GM23338 (cell line): ENCODE data around the gene CSTF3. TPM values are rescaled to one million over a fixed set of nuclear protein-coding genes. Genes with fewer than 3 reads are reported as not detected.

Source experiments
- ATAC-seq: fragments of 200-7000 bp; cut with Tn5 transposase; 3 replicates; pipeline ENCODE4 v1.9.1; 2020
- DNase-seq: peaks from one replicate; pipeline ENCODE4 v3.0.0-alpha.2; 2015; ENCODE audit warnings: low spot score
- H2AFZ ChIP-seq: fragments of 200-600 bp; sonication (generic); 2 replicates; pipeline ENCODE4 v1.8.0; 2016; ENCODE audit warnings: antibody characterized with exemption, mild to moderate bottlenecking, moderate library complexity
- H3F3A ChIP-seq: fragments of 200-600 bp; sonication (generic); replicated peaks from 2 replicates; pipeline ENCODE4 v1.8.0; 2017; ENCODE audit warnings: antibody characterized with exemption, mixed run types, low read depth
- H3K27ac ChIP-seq: fragments of 200-600 bp; sonication (generic); 2 replicates; pipeline ENCODE4 v1.6.1; 2016; ENCODE audit warnings: low read depth
- H3K27me3 ChIP-seq: fragments of 200-600 bp; sonication (generic); 2 replicates; pipeline ENCODE4 v1.8.0; 2016; ENCODE audit warnings: mild to moderate bottlenecking, mixed run types, moderate library complexity; ENCODE audit not compliant: insufficient read depth
- H3K36me3 ChIP-seq: fragments of 200-600 bp; sonication (generic); 2 replicates; pipeline ENCODE4 v1.8.0; 2016; ENCODE audit warnings: mild to moderate bottlenecking; ENCODE audit not compliant: insufficient read depth
- H3K4me1 ChIP-seq: fragments of 200-600 bp; sonication (generic); 2 replicates; pipeline ENCODE4 v1.8.0; 2016; ENCODE audit warnings: mild to moderate bottlenecking, moderate library complexity; ENCODE audit not compliant: insufficient read depth
- H3K4me2 ChIP-seq: fragments of 200-600 bp; sonication (generic); 2 replicates; pipeline ENCODE4 v1.7.1; 2017; ENCODE audit warnings: mixed run types
- H3K4me3 ChIP-seq: fragments of 200-600 bp; sonication (generic); 2 replicates; pipeline ENCODE4 v1.6.1; 2016; ENCODE audit warnings: mixed run types
- H3K79me2 ChIP-seq: fragments of 200-600 bp; sonication (generic); replicated peaks from 2 replicates; pipeline ENCODE4 v1.8.0; 2017; ENCODE audit warnings: mild to moderate bottlenecking; ENCODE audit not compliant: insufficient read depth
- H3K9me2 ChIP-seq: fragments of 200-600 bp; sonication (generic); 2 replicates; pipeline ENCODE4 v1.8.0; 2017; ENCODE audit not compliant: insufficient read depth
- H4K20me1 ChIP-seq: fragments of 200-600 bp; sonication (generic); replicated peaks from 2 replicates; pipeline ENCODE4 v1.8.0; 2017; ENCODE audit warnings: mild to moderate bottlenecking; ENCODE audit not compliant: insufficient read depth
- H3K27ac Mint-ChIP-seq: 2 replicates; pipeline ENCODE4 v1.8.0; 2020; ENCODE audit warnings: inconsistent platforms, mild to moderate bottlenecking, moderate library complexity, mixed read lengths
- H3K27me3 Mint-ChIP-seq: 3 replicates; pipeline ENCODE4 v1.8.0; 2022; ENCODE audit warnings: low read depth, mild to moderate bottlenecking, moderate library complexity, mixed read lengths, inconsistent platforms; ENCODE audit not compliant: insufficient read depth, poor library complexity
- H3K36me3 Mint-ChIP-seq: 3 replicates; pipeline ENCODE4 v1.8.0; 2021; ENCODE audit warnings: low read depth, mild to moderate bottlenecking, inconsistent platforms, moderate library complexity, mixed read lengths
- H3K4me1 Mint-ChIP-seq: 3 replicates; pipeline ENCODE4 v1.8.0; 2020; ENCODE audit warnings: mild to moderate bottlenecking, inconsistent platforms, mixed read lengths
- H3K4me3 Mint-ChIP-seq: 3 replicates; pipeline ENCODE4 v1.8.0; 2021; ENCODE audit warnings: moderate library complexity, mild to moderate bottlenecking, inconsistent platforms, mixed read lengths
- H3K9me3 Mint-ChIP-seq: 3 replicates; pipeline ENCODE4 v1.8.0; 2020; ENCODE audit warnings: moderate library complexity, mild to moderate bottlenecking, inconsistent platforms, mixed read lengths
- ETS1 ChIP-seq: IDR thresholded peaks from 2 replicates; pipeline ENCODE4 v1.6.1; 2016; ENCODE audit warnings: antibody characterized with exemption
- EZH2 ChIP-seq: fragments of 200-600 bp; sonication (generic); IDR thresholded peaks from one replicate; pipeline ENCODE4 v1.8.0; 2017; ENCODE audit warnings: antibody characterized with exemption, mild to moderate bottlenecking, low read depth; ENCODE audit not compliant: unreplicated experiment
- EZH2phosphoT487 ChIP-seq: fragments of 200-600 bp; sonication (generic); IDR thresholded peaks from one replicate; pipeline ENCODE4 v1.8.1; 2018; ENCODE audit warnings: antibody characterized with exemption; ENCODE audit not compliant: unreplicated experiment
- STAT1 ChIP-seq: IDR thresholded peaks from one replicate; pipeline ENCODE4 v1.6.1; 2016; ENCODE audit warnings: antibody characterized with exemption; ENCODE audit not compliant: unreplicated experiment
- ZNF462 ChIP-seq: fragments of 250-450 bp; sonication (Bioruptor Pico); IDR thresholded peaks from 2 replicates; pipeline ENCODE4 v1.5.0; 2020; ENCODE audit warnings: mild to moderate bottlenecking, moderate library complexity
- polyA plus RNA-seq: library from polyadenylated mRNA; unstranded; fragments of >200 nt; fragmentation: Nextera tagmentation; extraction: Ambion mirVana; gene quantifications from 2 replicates; pipeline ENCODE4 v1.2.1, GENCODE V29; 2016
- total RNA-seq: library from RNA; depleted of rRNA; stranded (reverse); fragments of >200 nt; shearing (Covaris generic); gene quantifications from 2 replicates; pipeline ENCODE4 v1.2.3, GENCODE V29; 2014

Gene CSTF3
- total and polyA plus RNA-seq, 2 experiments from 2014 or later, result 83.2 to 158 TPM

GRCh38 chr11:33197915-33198727, 36.8 kb upstream of the CSTF3 start:
- Histone ChIP-seq H3K4me3 (no peak overlapping the region), H3K9me2 (no peaks in the 10 kb centered on the region), H2AFZ (no peak overlapping the region), H4K20me1 (no peaks in the 10 kb centered on the region), H3K27me3 (no peaks in the 10 kb centered on the region), H3K27ac (no peak overlapping the region), H3K36me3 (no peaks in the 10 kb centered on the region), H3K79me2 (no peaks in the 10 kb centered on the region), H3K4me1 (peaks cover 6% of the 10 kb centered on the region; the same call in 1 of the 2 replicates), H3K4me2 (no peak overlapping the region), H3F3A (no peaks in the 10 kb centered on the region)
- Mint-ChIP-seq H3K36me3 (no peaks in the 10 kb centered on the region), H3K27ac (no peak overlapping the region), H3K4me3 (no peak overlapping the region), H3K9me3 (peaks cover 2% of the 10 kb centered on the region; the same call in 1 of the 3 replicates), H3K4me1 (peaks cover 8% of the 10 kb centered on the region; the same call in 2 of the 3 replicates), H3K27me3 (no peaks in the 10 kb centered on the region)
- ATAC-seq (no peak), DNase-seq (no peak)
- TF ChIP-seq STAT1 (no peak), ETS1 (no peak), EZH2 (no peak), ZNF462 (no peak), EZH2phosphoT487 (no peak)
